ENCODE measurements around the gene HTR1B. TPM values are rescaled to one million over a fixed set of nuclear protein-coding genes. Genes with fewer than 3 reads are reported as not detected.

Gene HTR1B
- total RNA-seq, 1 donor from 2014 or later = 1.9 TPM

DNA sequence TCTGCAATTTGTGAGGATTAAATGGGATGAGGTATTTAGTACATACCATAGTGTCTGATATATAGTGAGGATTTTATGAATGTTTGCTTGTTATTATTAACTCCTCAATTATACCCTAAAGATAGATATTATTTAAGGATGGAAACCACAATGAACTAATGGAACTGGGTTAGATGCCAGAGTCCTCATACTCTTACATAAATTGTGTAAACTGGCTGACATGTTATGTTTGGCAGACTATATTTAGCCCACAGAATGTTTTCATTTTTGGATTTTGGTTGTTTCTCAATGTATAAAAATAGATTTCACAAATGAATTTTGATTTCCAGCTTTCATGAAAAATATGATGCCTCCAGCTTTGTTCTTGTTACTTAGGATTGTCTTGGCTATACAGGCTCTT, 37.6 kb downstream of the HTR1B start:
- TF ChIP-seq CTCF (conservative IDR thresholded peaks at IDR 0.05) = no peak
- H3K9me3 Mint-ChIP-seq = no peaks in the 10 kb centered on the region
- no peak overlapping the region for H3K27ac Mint-ChIP-seq
- H3K36me3 Mint-ChIP-seq = no peaks in the 10 kb centered on the region
- no peaks in the 10 kb centered on the region for H3K27me3 Mint-ChIP-seq
- no peak for DNase-seq (ENCODE audit: extremely low spot score, unreplicated experiment)
- no peaks in the 10 kb centered on the region for H3K4me1 Mint-ChIP-seq (ENCODE audit: unreplicated experiment)
- no peak overlapping the region for H3K4me3 Mint-ChIP-seq

- DNase-seq (ENCODE audit: extremely low spot score, unreplicated experiment) = no peak
- no peak for TF ChIP-seq CTCF (conservative IDR thresholded peaks at IDR 0.05)
- Mint-ChIP-seq H3K4me1 (ENCODE audit: unreplicated experiment) (no peaks in the 10 kb centered on the region), H3K4me3 (no peak overlapping the region), H3K36me3 (no peaks in the 10 kb centered on the region), H3K9me3 (no peaks in the 10 kb centered on the region), H3K27me3 (no peaks in the 10 kb centered on the region), H3K27ac (no peak overlapping the region)
Observed at GRCh38 chr6:77425216-77425615, 38.1 kb downstream of the HTR1B start.

DNA sequence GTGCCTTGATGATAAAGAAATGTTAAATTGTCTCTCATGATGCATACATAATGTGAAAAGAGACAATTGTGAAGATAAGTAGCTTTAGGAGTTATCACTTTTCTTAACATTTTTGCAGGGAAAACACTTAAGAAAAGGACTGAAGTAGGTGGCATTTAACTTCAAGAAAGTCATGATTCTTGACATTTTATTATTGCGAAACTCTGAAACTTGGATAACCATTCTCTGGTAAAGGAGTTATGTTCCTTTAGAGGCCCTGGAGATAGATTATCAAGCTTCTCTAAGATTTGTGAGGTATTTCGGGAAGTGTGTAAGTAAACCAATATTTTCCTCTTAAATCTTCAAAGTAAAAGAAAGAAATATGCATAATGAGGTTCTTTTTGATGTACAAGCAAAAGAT, 38.5 kb downstream of the HTR1B start:
- H3K27ac Mint-ChIP-seq = no peak overlapping the region
- H3K4me1 Mint-ChIP-seq (ENCODE audit: unreplicated experiment) = no peaks in the 10 kb centered on the region
- no peaks in the 10 kb centered on the region for H3K36me3 Mint-ChIP-seq
- no peaks in the 10 kb centered on the region for H3K9me3 Mint-ChIP-seq
- no peak for TF ChIP-seq CTCF (conservative IDR thresholded peaks at IDR 0.05)
- H3K4me3 Mint-ChIP-seq = no peak overlapping the region
- no peaks in the 10 kb centered on the region for H3K27me3 Mint-ChIP-seq
- DNase-seq (ENCODE audit: extremely low spot score, unreplicated experiment) = no peak

DNA sequence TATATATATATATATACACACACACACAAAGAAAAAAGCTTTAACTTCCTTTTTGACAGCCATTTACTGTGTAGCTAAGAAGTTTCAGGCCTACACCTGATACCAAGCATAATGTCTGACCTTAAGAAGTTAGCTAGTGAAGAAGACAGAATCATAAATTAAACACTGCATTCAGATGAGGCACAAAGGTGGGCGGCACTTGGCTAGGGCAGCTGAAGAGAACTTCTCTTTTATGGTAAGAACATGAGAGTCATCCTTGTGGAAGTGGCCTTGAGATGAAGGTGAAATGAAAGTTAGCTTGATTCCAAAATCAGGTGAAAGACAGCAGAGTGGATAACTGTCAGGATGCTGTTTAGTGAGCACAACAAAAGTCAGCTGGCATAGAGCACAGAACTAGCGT, 46.5 kb downstream of the HTR1B start:
- Mint-ChIP-seq H3K27me3 (no peaks in the 10 kb centered on the region), H3K9me3 (no peaks in the 10 kb centered on the region)

GRCh38 chr6:77415706-77416105, 47.6 kb downstream of the HTR1B start:
- Mint-ChIP-seq H3K27ac (no peak overlapping the region), H3K4me3 (no peak overlapping the region), H3K4me1 (ENCODE audit: unreplicated experiment) (no peaks in the 10 kb centered on the region), H3K36me3 (no peaks in the 10 kb centered on the region), H3K27me3 (no peaks in the 10 kb centered on the region), H3K9me3 (no peaks in the 10 kb centered on the region)
- TF ChIP-seq CTCF (conservative IDR thresholded peaks at IDR 0.05) = no peak
- no peak for DNase-seq (ENCODE audit: extremely low spot score, unreplicated experiment)

More for the DNA sequence above, 46.5 kb downstream of the HTR1B start:
- no peaks in the 10 kb centered on the region for H3K36me3 Mint-ChIP-seq
- TF ChIP-seq CTCF (conservative IDR thresholded peaks at IDR 0.05) = no peak
- no peak for DNase-seq (ENCODE audit: extremely low spot score, unreplicated experiment)
- no peak overlapping the region for H3K27ac Mint-ChIP-seq
- H3K4me3 Mint-ChIP-seq = no peak overlapping the region
- no peaks in the 10 kb centered on the region for H3K4me1 Mint-ChIP-seq (ENCODE audit: unreplicated experiment)

Other genes starting within 250 kb of the HTR1B start
- 0.29 and 1.1 TPM in 2 replicates for gene MEI4, start 189.5 kb upstream of the HTR1B start, total RNA-seq (ENCODE audit: low replicate concordance)

All from type B pancreatic cell (in vitro differentiated cells).